Stomach smooth muscle (tissue), 2 donors: ENCODE data around the gene RPL10A.
A peak's percentile ranks its signal among the peaks of the same experiment; 100 is the strongest.

Experiments
- H3K27ac ChIP-seq: one replicate; pipeline ENCODE4 v1.7.0; 2013; ENCODE audit warnings: mild to moderate bottlenecking, low read length, inconsistent platforms
- H3K27me3 ChIP-seq, 2 donors: one replicate each; pipeline ENCODE4 v1.7.0; 2013; ENCODE audit warnings: low read length in 2 of 2; ENCODE audit not compliant: insufficient read depth in 2 of 2, control insufficient read depth in 1 of 2
- H3K36me3 ChIP-seq, 2 donors: one replicate each; pipeline ENCODE4 v1.7.0; 2013; ENCODE audit warnings: low read length in 2 of 2; ENCODE audit not compliant: control insufficient read depth in 2 of 2, insufficient read depth in 2 of 2
- H3K4me1 ChIP-seq: one replicate; pipeline ENCODE4 v1.7.0; 2013; ENCODE audit warnings: low read length; ENCODE audit not compliant: control insufficient read depth, insufficient read depth
- H3K4me3 ChIP-seq, 2 donors: one replicate each; pipeline ENCODE4 v1.7.0; 2013; ENCODE audit warnings: low read length in 2 of 2
- H3K9ac ChIP-seq, 2 donors: one replicate each; pipeline ENCODE4 v1.7.0; 2013; ENCODE audit warnings: low read length in 2 of 2, mild to moderate bottlenecking in 1 of 2
- H3K9me3 ChIP-seq, 2 donors: one replicate each; pipeline ENCODE4 v1.7.0; 2013; ENCODE audit warnings: low read length in 2 of 2; ENCODE audit not compliant: control insufficient read depth in 2 of 2
- donor health status: healthy.
- donor health status: Pancreatic carcinoma.

The RPL10A gene

GRCh38 chr6:35448191-35448590 is 20.0 kb upstream of the RPL10A start:
- Histone ChIP-seq H3K9me3 (no peaks in the 10 kb centered on the region), H3K9ac (no peak overlapping the region), H3K4me1 (peaks cover 10% of the 10 kb centered on the region), H3K4me3 (no peak overlapping the region), H3K36me3 (no peaks in the 10 kb centered on the region), H3K27ac (no peak overlapping the region), H3K27me3 (no peaks in the 10 kb centered on the region)

DNA sequence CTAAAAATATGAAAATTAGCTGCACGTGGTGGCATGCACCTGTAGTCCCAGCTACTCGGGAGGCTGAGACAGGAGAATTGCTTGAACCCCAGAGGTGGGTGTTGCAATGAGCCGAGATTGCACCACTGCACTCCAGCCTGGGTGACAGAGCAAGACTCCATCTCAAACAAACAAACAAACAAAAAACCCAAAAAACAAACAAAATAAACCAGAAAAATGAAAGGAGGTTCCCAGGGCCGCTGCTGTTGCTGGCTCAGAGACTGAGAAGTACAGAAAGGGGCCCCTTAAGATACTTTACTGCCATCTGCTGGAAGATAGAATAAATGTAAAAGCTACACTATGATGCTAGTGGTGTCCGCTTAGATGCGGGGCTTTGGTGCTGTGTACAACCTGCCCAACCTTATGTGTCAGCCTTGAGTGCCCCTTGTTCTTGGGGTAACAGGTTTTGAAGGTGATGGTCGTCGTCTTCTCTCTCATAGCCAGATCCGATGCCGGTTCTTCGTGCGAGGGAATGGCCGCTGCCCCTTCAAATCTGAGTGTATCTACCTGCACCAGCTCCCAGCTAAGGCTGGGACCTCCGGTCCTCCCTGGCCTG is 18.8 kb upstream of the RPL10A start:
- Histone ChIP-seq H3K4me3 (no peak overlapping the region), H3K9me3 (no peaks in the 10 kb centered on the region), H3K36me3 (no peaks in the 10 kb centered on the region), H3K4me1 (peaks cover 13% of the 10 kb centered on the region), H3K27ac (no peak overlapping the region), H3K9ac (no peak overlapping the region), H3K27me3 (no peaks in the 10 kb centered on the region)

DNA sequence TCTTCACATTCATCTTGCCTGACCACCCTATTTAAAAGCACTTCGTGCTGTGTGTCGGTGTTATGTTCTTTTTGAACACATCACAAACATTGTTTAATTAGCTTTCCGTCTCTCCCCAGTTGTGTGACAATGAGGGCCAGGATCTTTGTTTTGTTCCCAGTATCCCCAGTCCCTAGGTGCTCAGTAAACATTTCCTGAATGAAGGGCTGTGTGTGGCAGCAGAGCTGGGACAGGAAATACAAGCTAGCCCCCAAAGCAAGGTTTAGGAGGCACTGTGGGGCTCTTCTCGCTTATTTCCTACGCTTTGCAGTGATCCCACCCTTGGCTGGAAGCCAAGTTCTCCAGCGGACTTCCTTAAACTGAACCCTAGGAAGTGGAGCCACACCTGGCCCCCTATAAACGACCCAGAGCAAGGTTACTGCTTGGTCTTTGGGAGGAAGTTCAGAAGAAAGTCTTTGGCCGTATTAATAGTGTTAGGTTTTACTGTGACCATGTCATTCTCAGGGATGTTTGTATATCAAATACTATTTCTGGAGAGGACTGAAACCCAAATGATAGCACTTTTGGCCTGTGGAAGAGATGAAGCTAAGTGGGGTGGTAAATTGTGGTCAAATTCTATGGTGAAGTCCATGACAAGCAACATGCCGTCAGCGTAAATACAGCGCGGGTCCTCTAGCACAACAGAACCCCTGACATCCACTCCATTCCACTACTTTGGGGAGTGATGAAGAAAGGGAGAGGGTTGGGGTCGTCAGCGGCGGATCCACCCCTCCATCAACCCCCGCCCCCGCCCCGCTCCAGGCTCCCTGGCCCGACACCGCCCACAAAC is 16.6 kb upstream of the RPL10A start:
- Histone ChIP-seq H3K9me3 (no peaks in the 10 kb centered on the region), H3K4me3 (peak overlapping the region; percentile 10 to 76), H3K27me3 (no peaks in the 10 kb centered on the region), H3K4me1 (peaks cover 13% of the 10 kb centered on the region), H3K27ac (peak overlapping the region; percentile 37), H3K36me3 (no peaks in the 10 kb centered on the region), H3K9ac (peak overlapping the region in 1 of 2 donors; percentile 36)

DNA sequence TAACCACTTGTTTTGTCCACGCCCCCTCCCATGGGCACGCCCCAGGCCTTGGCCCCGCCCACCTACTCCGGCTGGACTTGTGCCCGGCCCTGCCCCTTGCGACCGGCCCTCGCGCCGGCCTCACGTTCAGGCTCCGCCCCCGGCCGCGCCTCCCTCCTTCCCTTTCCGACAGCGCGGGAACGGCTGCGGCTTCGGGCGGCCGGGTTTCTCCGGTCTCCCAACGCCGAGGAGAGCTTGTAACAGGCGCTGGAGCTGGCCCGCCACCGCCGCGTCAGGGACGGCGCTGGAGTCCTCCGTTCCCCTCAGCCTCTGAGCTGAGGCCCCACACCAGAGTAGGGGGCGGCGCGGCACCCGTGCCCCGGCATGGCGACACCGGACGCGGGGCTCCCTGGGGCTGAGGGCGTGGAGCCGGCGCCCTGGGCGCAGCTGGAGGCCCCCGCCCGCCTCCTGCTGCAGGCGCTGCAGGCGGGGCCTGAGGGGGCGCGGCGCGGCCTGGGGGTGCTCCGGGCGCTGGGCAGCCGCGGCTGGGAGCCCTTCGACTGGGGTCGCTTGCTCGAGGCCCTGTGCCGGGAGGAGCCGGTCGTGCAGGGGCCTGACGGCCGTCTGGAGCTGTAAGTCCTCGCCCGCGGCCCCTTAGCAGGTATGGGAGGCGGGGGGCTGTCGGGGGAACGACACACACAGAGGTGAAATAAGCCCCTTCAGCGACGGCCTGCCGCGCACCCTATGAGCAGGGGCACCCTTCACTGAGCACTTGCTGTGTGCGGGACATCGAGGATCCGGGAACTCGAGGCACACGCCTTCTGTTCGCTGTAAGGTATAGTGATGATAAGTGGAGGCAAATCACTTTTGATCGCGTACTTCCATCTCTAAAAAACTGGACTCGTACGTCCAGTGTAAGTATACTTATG is 15.8 kb upstream of the RPL10A start, which contains the start of gene FANCE:
Gene FANCE, plus strand, starts transcription at position 156 of the 908 bp plus-strand sequence. Its CDS starts 208 bp downstream, at position 364.
- Histone ChIP-seq H3K9me3 (no peaks in the 10 kb centered on the region), H3K9ac (peak within 1 kb of the TSS; percentile 41 to 43), H3K4me1 (peaks cover 13% of the 10 kb centered on the region), H3K36me3 (peaks cover 0 to under 1% of the 10 kb centered on the region in 2 donors), H3K4me3 (peak within 1 kb of the TSS; percentile 67 to 76), H3K27ac (peak within 1 kb of the TSS; percentile 37), H3K27me3 (no peaks in the 10 kb centered on the region)

DNA sequence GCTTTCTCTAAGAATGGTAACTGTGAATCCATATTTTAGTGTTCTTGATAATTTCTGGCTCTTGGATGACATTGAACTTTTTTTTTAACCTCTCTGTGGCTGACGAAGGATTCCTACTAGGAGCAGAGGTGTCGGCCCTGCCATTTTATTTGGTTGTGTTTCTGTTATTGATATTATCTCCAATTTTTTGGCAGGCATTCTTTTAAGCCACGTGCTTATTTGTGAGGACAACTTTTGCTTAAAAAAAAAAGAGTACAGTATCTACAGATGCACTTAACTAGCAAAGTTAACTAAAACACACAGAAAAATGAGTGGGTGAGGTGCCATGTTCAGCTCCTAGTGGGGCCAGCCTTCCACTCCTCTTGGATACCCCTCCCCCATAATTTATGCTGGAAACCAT is 15.0 kb upstream of the RPL10A start:
- H3K36me3 ChIP-seq = peaks cover 2 to 4% of the 10 kb centered on the region in 2 donors
- H3K4me1 ChIP-seq = peaks cover 13% of the 10 kb centered on the region
- no peak overlapping the region for H3K27ac ChIP-seq
- no peaks in the 10 kb centered on the region for H3K9me3 ChIP-seq
- peak overlapping the region; percentile 41 to 43 for H3K9ac ChIP-seq
- no peaks in the 10 kb centered on the region for H3K27me3 ChIP-seq
- H3K4me3 ChIP-seq = peak overlapping the region; percentile 67 to 76

DNA sequence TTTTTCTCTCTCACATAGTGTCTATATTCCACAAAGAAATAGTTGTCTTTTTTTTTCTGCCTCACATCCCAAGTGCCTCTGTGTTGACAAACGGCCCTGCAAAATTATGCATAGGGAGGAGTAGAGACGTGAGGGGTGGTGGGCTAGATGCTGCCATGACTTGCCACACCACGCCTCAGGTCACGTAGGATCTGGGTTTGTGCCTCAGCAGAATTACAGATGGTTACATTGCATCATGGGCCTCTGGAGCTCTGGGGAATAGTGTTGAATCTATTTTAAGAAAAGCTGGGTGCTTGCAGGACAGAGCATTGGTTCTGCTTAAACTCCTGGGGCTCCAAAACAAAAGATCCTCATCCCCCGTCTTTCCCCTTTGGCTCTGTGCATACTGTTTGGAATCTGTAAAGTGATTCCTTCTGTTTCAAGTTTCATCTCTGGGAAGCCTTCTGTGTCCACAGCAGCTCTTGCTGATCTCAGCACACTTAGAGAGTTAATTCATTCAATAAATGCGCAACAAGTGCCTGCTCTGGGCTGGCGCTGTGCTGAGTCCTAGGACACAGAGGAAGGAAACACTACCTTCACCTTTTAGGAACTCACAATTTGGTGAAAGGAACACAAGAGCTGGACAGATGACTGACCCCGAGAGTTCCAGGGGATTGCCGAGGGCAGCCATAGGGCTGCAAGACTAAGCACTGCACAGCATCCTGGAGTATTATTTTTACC is 13.7 kb upstream of the RPL10A start:
- H3K36me3 ChIP-seq = peaks cover 4 to 5% of the 10 kb centered on the region in 2 donors
- H3K4me1 ChIP-seq = peaks cover 13% of the 10 kb centered on the region
- no peaks in the 10 kb centered on the region for H3K27me3 ChIP-seq
- no peaks in the 10 kb centered on the region for H3K9me3 ChIP-seq
- no peak overlapping the region for H3K9ac ChIP-seq
- H3K27ac ChIP-seq = no peak overlapping the region
- no peak overlapping the region for H3K4me3 ChIP-seq

DNA sequence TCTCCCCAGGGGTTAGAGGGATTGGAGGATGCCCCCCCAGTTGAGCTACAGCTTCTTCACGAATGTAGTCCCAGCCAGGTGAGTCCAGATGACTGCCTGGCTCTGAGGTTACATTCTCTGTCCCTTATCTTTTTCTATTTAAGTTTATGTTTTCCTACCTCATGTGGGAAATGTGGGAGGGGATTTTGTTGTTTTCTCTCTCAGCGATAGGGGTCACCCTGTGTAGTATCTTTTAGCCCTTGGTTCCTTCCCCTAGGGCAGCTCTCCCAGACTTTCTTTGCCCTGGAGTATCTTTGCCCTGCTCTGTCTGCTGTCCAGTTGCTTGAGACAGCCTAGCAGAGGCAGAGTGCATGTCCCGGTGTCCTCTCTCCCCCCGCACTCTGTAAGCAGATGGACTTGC is 10.3 kb upstream of the RPL10A start:
- Histone ChIP-seq H3K9me3 (no peaks in the 10 kb centered on the region), H3K4me3 (no peak overlapping the region), H3K27ac (no peak overlapping the region), H3K9ac (no peak overlapping the region), H3K27me3 (no peaks in the 10 kb centered on the region), H3K4me1 (peaks cover 3% of the 10 kb centered on the region), H3K36me3 (peaks cover 4 to 11% of the 10 kb centered on the region in 2 donors)

DNA sequence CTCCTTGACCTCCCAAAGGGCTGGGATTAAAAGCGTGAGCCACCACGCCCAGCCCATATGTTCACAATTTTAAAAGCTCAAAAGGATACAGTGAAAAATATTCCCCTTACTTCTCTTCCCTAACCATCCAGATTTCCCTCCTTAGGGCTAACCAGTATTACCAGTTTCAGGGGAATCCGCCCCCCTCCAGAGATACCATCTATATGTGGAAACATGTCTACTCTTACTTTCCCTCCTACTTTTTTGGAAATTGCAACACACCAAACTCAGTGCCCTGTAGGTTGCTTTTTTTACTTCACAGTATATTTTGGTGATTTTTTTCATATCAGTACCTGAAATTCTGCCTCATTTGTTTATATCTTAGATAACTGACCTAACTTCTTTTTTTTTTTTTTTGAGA is 6.9 kb upstream of the RPL10A start:
- Histone ChIP-seq H3K27ac (no peak overlapping the region), H3K9ac (no peak overlapping the region), H3K4me1 (no peaks in the 10 kb centered on the region), H3K4me3 (no peak overlapping the region), H3K36me3 (peaks cover 4 to 11% of the 10 kb centered on the region in 2 donors), H3K9me3 (no peaks in the 10 kb centered on the region), H3K27me3 (no peaks in the 10 kb centered on the region)

DNA sequence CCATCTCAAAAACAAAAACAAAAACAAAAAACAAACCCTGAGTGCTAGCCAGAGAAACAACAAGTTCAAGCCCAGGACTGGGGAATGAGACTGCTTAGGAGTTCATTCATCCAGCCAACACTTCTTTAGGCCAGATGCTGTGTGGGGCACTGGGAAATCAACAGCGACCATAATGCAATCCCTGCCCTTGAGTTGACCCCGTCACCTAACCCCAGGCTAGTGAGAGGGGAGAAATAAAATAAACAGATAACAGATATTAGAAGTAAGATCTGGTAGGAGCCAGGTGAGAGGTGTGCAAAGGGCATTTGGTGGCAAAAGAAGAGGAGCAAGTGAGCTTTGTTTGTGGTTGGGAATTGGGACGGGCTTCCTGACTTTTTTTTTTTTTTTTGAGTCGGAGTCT is 4.9 kb upstream of the RPL10A start:
- H3K36me3 ChIP-seq = peaks cover 0 to 9% of the 10 kb centered on the region in 2 donors
- H3K4me3 ChIP-seq = no peak overlapping the region
- H3K4me1 ChIP-seq = peaks cover 8% of the 10 kb centered on the region
- H3K9me3 ChIP-seq = no peaks in the 10 kb centered on the region
- no peak overlapping the region for H3K9ac ChIP-seq
- H3K27me3 ChIP-seq = no peaks in the 10 kb centered on the region
- H3K27ac ChIP-seq = no peak overlapping the region

GRCh38 chr6:35465646-35466045 is 2.6 kb upstream of the RPL10A start:
- peaks cover under 1 to 9% of the 10 kb centered on the region in 2 donors for H3K36me3 ChIP-seq

More at GRCh38 chr6:35465646-35466045, 2.6 kb upstream of the RPL10A start:
- Histone ChIP-seq H3K4me1 (peaks cover 27% of the 10 kb centered on the region), H3K27ac (no peak overlapping the region), H3K27me3 (no peaks in the 10 kb centered on the region), H3K9ac (no peak overlapping the region), H3K9me3 (no peaks in the 10 kb centered on the region), H3K4me3 (no peak overlapping the region)
